K562 (cell line): Measurements from ENCODE around the gene ABCF3. TPM values are rescaled to one million over a fixed set of nuclear protein-coding genes. Genes with fewer than 3 reads are reported as not detected.
A peak's percentile ranks its signal among the peaks of the same experiment; 100 is the strongest.

ENCODE experiments used
- ATF1 ChIP-seq, 2 experiments: fragments of 450-650 bp in 1 of 2; IDR thresholded peaks; 2 replicates each; pipeline ENCODE4 v1.6.1; 2016; ENCODE audit warnings: missing compliant biosample characterization in 1 of 2, missing genetic modification characterization in 1 of 2
- CHD1 ChIP-seq: fragments of 200-600 bp; sonication (generic); IDR thresholded peaks from one replicate; pipeline ENCODE4 v1.6.1; 2012; ENCODE audit warnings: mild to moderate bottlenecking, moderate library complexity, low read length, inconsistent platforms
- CSDE1 ChIP-seq, 2 experiments: fragments of 450-650 bp; IDR thresholded peaks; 2 replicates each; pipeline ENCODE4 v1.6.1; 2016; ENCODE audit warnings: mild to moderate bottlenecking in 1 of 2
- EP400 ChIP-seq: fragments of 450-650 bp; IDR thresholded peaks from 2 replicates; pipeline ENCODE4 v1.6.1; 2017; ENCODE audit warnings: antibody characterized with exemption, mild to moderate bottlenecking, moderate library complexity
- FOXK1 ChIP-seq: sonication (generic); formaldehyde crosslinking; IDR thresholded peaks from 2 replicates; pipeline ENCODE4 v1.8.0; 2022; ENCODE audit warnings: missing genetic modification reagents, mild to moderate bottlenecking, borderline replicate concordance
- NR4A1 ChIP-seq, 2 experiments: fragments of 250-450 bp in 1 of 2; fragments of 450-650 bp in 1 of 2; sonication (Bioruptor Pico) in 1 of 2; IDR thresholded peaks; 2 replicates each; pipeline versions ENCODE4 v1.4.0 to v1.6.1; 2016 to 2020; ENCODE audit warnings: mild to moderate bottlenecking in 2 of 2, missing compliant biosample characterization in 1 of 2, missing genetic modification characterization in 1 of 2, moderate library complexity in 1 of 2
- OTX1 ChIP-seq: fragments of 450-650 bp; formaldehyde crosslinking; IDR thresholded peaks from 2 replicates; pipeline ENCODE4 v1.4.0; 2022; ENCODE audit warnings: mild to moderate bottlenecking
- PHB ChIP-seq: fragments of 250-450 bp; sonication (Bioruptor Pico); IDR thresholded peaks from 2 replicates; pipeline ENCODE4 v1.5.0; 2021
- POLR2B ChIP-seq: fragments of 450-650 bp; IDR thresholded peaks from 2 replicates; pipeline ENCODE4 v1.6.1; 2018; ENCODE audit warnings: low read depth; ENCODE audit not compliant: partially characterized antibody
- TAF7 ChIP-seq: fragments of 450-650 bp; IDR thresholded peaks from 2 replicates; pipeline ENCODE4 v1.6.1; 2016; ENCODE audit warnings: missing genetic modification characterization, missing compliant biosample characterization
- TBP ChIP-seq: optimal IDR thresholded peaks from 2 replicates; pipeline ENCODE3; 2011; ENCODE audit warnings: low read depth, low read length, improper control_type of control experiment
- UBTF ChIP-seq, 2 experiments: IDR thresholded peaks; 2 replicates each; pipeline ENCODE4 v1.6.1; 2012; ENCODE audit warnings: improper control_type of control experiment in 2 of 2, low read depth in 2 of 2, low read length in 2 of 2, borderline replicate concordance in 1 of 2
- YY1 ChIP-seq, 3 experiments: IDR thresholded peaks; 2 replicates each; pipeline ENCODE4 v1.6.1; 2011; ENCODE audit warnings: low read length in 2 of 3, mild to moderate bottlenecking in 2 of 3, moderate library complexity in 2 of 3, borderline replicate concordance in 1 of 3, control low read depth in 1 of 3, low read depth in 1 of 3; ENCODE audit not compliant: insufficient read depth in 3 of 3, insufficient replicate concordance in 2 of 3, control insufficient read depth in 1 of 3, insufficient read length in 1 of 3; ENCODE audit errors: extremely low read depth in 1 of 3
- ZFX ChIP-seq: sonication (generic); formaldehyde crosslinking; IDR thresholded peaks from 2 replicates; pipeline ENCODE4 v1.8.0; 2022; ENCODE audit warnings: mild to moderate bottlenecking, missing genetic modification reagents, moderate library complexity
- ZNF830 ChIP-seq: fragments of 250-450 bp; sonication (Bioruptor Pico); IDR thresholded peaks from 2 replicates; pipeline ENCODE4 v1.5.0; 2021; ENCODE audit warnings: mild to moderate bottlenecking
- polyA plus RNA-seq, 8 experiments: library from polyadenylated mRNA; depleted of rRNA in 4 of 8; stranded (reverse) in 5 of 8; unstranded in 3 of 8; fragments of >200 nt; fragmentation: Nextera tagmentation in 2 of 8; fragmentation: Illumina TruSeq in 1 of 8; extraction: Ambion mirVana in 2 of 8; extraction: Trizol in 1 of 8; gene quantifications; 2 replicates each; pipeline versions ENCODE4 v1.2.1 to v1.2.3, GENCODE V29; 2011 to 2014; ENCODE audit warnings: inconsistent platforms in 1 of 8, missing spikeins in 1 of 8
- total RNA-seq, 7 experiments: library from RNA; depleted of rRNA in 6 of 7; stranded (reverse); fragments of >200 nt in 6 of 7; fragmentation: Illumina TruSeq in 2 of 7; extraction: Trizol in 2 of 7; gene quantifications; 2 replicates each; pipeline versions ENCODE4 v1.2.1 to v1.2.3, GENCODE V29; 2011 to 2021; ENCODE audit warnings: low replicate concordance in 1 of 7
- TF ChIP-seq, protein P1 (sequence below): sonication (generic); formaldehyde crosslinking; IDR thresholded peaks from 2 replicates; pipeline ENCODE4 v1.8.1; 2023; ENCODE audit warnings: mild to moderate bottlenecking, missing genetic modification reagents, moderate library complexity
- TF ChIP-seq, protein P2 (sequence below): sonication (generic); formaldehyde crosslinking; IDR thresholded peaks from 2 replicates; pipeline ENCODE4 v1.8.1; 2023; ENCODE audit warnings: mild to moderate bottlenecking, missing genetic modification reagents
- TF ChIP-seq, protein P3 (sequence below): sonication (generic); formaldehyde crosslinking; IDR thresholded peaks from 2 replicates; pipeline ENCODE4 v1.8.0; 2023; ENCODE audit warnings: mild to moderate bottlenecking, missing genetic modification reagents

ABCF3 gene
- total and polyA plus RNA-seq, 9 of the 15 experiments (the other 6 are each of a cell fraction or from before 2014, with no cell fraction given) = 6.7 to 77.9 (median 45.1) TPM

DNA sequence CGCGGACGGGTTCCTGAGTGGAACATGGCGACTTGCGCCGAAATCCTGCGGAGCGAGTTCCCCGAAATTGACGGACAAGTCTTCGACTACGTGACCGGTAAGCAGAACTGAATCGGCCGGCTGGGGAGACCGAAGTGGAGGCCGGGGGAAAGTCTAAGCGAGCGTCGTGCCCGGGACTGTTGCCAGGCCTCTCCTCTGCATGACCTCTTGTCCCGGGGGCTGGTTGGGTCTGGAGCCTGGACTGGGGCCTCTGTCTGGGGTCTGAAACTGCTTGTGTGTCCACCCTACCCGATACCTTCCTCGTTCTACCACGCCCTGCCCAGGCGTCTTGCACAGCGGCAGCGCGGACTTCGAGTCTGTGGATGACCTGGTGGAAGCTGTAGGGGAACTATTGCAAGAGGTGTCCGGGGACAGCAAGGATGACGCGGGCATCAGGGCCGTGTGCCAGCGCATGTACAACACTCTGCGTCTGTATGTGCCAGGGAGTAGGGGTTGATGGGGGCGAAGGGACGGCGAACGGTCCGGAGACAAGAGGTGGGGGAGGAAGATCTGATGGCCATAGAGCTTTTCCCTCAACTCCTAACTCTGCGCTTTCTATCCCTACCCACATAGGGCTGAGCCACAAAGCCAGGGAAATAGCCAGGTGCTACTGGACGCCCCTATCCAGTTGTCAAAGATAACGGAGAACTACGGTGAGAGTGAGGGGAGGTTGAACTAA, at the start of gene ABCF3 (continued):
- TF ChIP-seq YY1 (IDR thresholded peaks at IDR 0.05; ENCODE audit: borderline replicate concordance in 1 of 3, control insufficient read depth in 1 of 3, extremely low read depth in 1 of 3, insufficient read depth in 3 of 3, insufficient read length in 1 of 3, insufficient replicate concordance in 2 of 3, low read depth in 1 of 3, low read length in 2 of 3) = peak; percentile 33 to 90 (median 80)
- no peak for TF ChIP-seq NR4A1 (CRISPR knock-in tag; IDR thresholded peaks at IDR 0.05)
- TF ChIP-seq NR4A1 (tag; IDR thresholded peaks at IDR 0.05) = 0 out of 2 replicates have a peak, but pooled peaks have one; percentile 51
- peak; percentile 78 for TF ChIP-seq TAF7
- peak; percentile 50 to 68; a peak in 2 of 4 replicates for TF ChIP-seq UBTF (IDR thresholded peaks at IDR 0.05; ENCODE audit: borderline replicate concordance in 1 of 2, low read depth in 2 of 2, low read length in 2 of 2)
- TF ChIP-seq, protein P1, sequence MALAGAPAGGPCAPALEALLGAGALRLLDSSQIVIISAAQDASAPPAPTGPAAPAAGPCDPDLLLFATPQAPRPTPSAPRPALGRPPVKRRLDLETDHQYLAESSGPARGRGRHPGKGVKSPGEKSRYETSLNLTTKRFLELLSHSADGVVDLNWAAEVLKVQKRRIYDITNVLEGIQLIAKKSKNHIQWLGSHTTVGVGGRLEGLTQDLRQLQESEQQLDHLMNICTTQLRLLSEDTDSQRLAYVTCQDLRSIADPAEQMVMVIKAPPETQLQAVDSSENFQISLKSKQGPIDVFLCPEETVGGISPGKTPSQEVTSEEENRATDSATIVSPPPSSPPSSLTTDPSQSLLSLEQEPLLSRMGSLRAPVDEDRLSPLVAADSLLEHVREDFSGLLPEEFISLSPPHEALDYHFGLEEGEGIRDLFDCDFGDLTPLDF = peak; percentile 59; the same call in 1 of the 2 replicates
- TF ChIP-seq CHD1 = peak; percentile 45
- peak; percentile 93 for TF ChIP-seq ZFX
- TF ChIP-seq, protein P2, sequence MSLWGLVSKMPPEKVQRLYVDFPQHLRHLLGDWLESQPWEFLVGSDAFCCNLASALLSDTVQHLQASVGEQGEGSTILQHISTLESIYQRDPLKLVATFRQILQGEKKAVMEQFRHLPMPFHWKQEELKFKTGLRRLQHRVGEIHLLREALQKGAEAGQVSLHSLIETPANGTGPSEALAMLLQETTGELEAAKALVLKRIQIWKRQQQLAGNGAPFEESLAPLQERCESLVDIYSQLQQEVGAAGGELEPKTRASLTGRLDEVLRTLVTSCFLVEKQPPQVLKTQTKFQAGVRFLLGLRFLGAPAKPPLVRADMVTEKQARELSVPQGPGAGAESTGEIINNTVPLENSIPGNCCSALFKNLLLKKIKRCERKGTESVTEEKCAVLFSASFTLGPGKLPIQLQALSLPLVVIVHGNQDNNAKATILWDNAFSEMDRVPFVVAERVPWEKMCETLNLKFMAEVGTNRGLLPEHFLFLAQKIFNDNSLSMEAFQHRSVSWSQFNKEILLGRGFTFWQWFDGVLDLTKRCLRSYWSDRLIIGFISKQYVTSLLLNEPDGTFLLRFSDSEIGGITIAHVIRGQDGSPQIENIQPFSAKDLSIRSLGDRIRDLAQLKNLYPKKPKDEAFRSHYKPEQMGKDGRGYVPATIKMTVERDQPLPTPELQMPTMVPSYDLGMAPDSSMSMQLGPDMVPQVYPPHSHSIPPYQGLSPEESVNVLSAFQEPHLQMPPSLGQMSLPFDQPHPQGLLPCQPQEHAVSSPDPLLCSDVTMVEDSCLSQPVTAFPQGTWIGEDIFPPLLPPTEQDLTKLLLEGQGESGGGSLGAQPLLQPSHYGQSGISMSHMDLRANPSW (CRISPR knock-in tag) = peak; percentile 77; the same call in 1 of the 2 replicates
- TF ChIP-seq POLR2B = peak; percentile 66
- 0 out of 2 replicates have a peak, but pooled peaks have one; percentile 79 for TF ChIP-seq ZNF830 (CRISPR knock-in tag)
- TF ChIP-seq ATF1 (CRISPR knock-in tag; IDR thresholded peaks at IDR 0.05) = no peak
- peak; percentile 67 for TF ChIP-seq ATF1 (tag; IDR thresholded peaks at IDR 0.05)
- TF ChIP-seq EP400 = 0 out of 2 replicates have a peak, but pooled peaks have one; percentile 1
- peak; percentile 43; the same call in 1 of the 2 replicates for TF ChIP-seq OTX1 (CRISPR knock-in tag)
- TF ChIP-seq PHB (CRISPR knock-in tag) = 0 out of 2 replicates have a peak, but pooled peaks have one; percentile 36
- TF ChIP-seq TBP = peak; percentile 10
- 0 out of 2 replicates have a peak, but pooled peaks have one; percentile 47 for TF ChIP-seq FOXK1 (CRISPR knock-in tag)
- TF ChIP-seq, protein P3, sequence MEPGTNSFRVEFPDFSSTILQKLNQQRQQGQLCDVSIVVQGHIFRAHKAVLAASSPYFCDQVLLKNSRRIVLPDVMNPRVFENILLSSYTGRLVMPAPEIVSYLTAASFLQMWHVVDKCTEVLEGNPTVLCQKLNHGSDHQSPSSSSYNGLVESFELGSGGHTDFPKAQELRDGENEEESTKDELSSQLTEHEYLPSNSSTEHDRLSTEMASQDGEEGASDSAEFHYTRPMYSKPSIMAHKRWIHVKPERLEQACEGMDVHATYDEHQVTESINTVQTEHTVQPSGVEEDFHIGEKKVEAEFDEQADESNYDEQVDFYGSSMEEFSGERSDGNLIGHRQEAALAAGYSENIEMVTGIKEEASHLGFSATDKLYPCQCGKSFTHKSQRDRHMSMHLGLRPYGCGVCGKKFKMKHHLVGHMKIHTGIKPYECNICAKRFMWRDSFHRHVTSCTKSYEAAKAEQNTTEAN (CRISPR knock-in tag) = peak; percentile 84; the same call in 1 of the 2 replicates
- no peak for TF ChIP-seq CSDE1 (IDR thresholded peaks at IDR 0.05)
